Muscle of back (tissue), 11 donors: ENCODE measurements around the gene TFCP2L1. TPM values are rescaled to one million over a fixed set of nuclear protein-coding genes. Genes with fewer than 3 reads are reported as not detected.
A peak's percentile ranks its signal among the peaks of the same experiment; 100 is the strongest.

Source experiments
- DNase-seq, 3 donors: peaks; one replicate each; pipeline versions ENCODE4 v3.0.0 to v3.0.0-alpha.2; 2013
- polyA plus RNA-seq, 10 donors: library from polyadenylated mRNA; unstranded; fragments of 120-200 nt; gene quantifications; one replicate each; pipeline ENCODE4 v1.2.1, GENCODE V29; 2013; ENCODE audit not compliant: insufficient read length in 10 of 10

The TFCP2L1 gene
- polyA plus RNA-seq, 10 donors, result 0.09 to 0.90 (median 0.14) TPM

DNA sequence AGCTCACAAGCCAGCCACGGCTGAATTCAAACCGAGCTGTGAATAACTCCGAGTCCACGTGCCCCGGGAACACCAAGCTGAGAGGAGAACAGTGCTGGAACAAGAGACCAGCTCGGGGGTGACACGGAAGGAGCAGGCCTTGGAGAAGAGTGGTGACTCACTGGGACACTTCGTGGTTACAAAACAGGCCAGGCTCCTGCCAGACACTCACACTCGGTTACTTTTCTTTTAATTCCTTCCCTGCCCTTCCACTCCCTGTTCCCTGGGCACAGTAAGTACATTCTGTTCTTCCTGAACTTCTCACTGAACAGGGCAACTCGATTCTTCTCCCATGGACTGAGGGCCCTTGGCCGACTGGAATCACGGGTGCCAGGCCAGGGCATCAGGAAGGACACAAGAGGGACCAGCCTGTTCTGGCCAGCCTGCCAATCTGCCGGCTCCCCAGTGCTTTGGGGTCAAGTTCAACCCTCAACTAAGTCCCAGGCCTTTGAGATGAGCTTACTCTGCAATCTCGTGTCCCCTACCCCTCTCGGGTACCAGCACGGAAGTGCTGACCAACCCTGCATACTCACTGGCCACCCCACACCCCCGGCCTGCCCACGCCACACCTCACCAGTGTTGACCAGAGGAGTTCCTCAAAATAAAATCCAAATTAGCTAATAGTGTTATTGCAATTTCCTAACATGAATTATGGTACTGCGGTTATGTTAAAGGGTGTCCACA lies 87.5 kb downstream of the TFCP2L1 start:
- DNase-seq, result no peak

- DNase-seq, result no peak
Measured at GRCh38 chr2:121196849-121197155, 88.2 kb downstream of the TFCP2L1 start.

GRCh38 chr2:121196132-121196848 lies 88.7 kb downstream of the TFCP2L1 start:
- DNase-seq, result no peak

- no peak for DNase-seq
Measured at GRCh38 chr2:121195036-121195435, 90.0 kb downstream of the TFCP2L1 start.

GRCh38 chr2:121194626-121195025 lies 90.4 kb downstream of the TFCP2L1 start:
- DNase-seq, result no peak

- DNase-seq, result no peak
Measured at GRCh38 chr2:121193185-121193584, 91.8 kb downstream of the TFCP2L1 start.

- DNase-seq, result no peak
Measured at GRCh38 chr2:121192576-121192975, 92.4 kb downstream of the TFCP2L1 start.

- DNase-seq, result no peak
Measured at GRCh38 chr2:121191191-121192170, 93.5 kb downstream of the TFCP2L1 start.

DNA sequence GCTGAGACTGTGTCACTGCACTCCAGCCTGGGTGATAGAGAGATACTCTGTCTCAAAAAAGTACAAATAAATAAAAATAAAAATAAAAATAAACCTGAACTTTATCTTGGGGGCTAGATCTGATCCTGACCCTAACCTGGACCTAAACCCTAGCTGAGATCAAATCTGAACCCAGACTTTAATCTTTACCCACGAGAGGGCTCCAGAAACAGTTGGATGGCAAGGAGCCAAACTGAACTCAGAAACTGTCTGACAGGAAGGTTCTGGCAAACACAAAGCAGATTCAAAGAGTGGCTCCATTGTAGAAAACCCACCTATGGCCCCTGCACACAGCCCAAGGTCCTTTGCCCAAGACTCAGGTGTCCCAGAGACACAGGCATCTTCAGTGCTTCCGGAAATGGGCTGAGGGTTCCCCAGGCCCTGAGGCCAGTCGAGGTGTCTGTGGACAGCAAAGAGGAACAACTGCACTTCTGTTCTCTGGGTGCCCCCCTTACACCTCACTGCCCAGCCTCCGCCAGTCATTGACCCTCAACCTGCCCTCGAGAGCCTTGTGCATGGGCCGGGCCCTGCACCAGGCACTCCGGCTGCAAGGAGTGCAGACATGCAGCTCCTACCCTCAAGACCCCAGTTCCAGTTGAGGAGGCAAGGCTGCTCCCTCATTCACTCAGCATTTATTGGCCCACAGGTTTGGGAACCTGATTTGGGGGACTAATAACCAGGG lies 95.2 kb downstream of the TFCP2L1 start:
- peak in 1 of 3 donors; percentile 17 for DNase-seq

DNA sequence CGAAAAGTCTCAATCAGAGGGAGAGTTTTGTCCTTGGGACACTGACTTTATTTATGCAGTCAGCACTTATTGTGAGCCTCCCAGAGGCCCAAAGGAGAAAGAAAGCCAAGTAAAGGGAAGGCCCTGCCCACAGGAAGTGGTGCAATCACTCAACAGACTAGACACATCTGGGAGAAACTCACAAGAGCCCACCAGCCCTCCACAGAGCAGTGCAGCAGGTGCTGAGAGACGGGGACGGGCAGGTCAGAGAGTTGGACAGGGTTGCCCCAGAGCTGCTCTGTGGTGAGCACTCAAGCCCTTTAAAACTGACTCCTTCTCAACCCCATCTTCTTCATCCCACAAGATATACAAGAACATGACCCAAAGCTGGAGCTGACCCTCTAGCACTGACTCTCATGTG lies 96.0 kb downstream of the TFCP2L1 start:
- peak in 1 of 3 donors; percentile 32 for DNase-seq

- no peak for DNase-seq
Measured at GRCh38 chr2:121187982-121188411, 97.0 kb downstream of the TFCP2L1 start.

DNA sequence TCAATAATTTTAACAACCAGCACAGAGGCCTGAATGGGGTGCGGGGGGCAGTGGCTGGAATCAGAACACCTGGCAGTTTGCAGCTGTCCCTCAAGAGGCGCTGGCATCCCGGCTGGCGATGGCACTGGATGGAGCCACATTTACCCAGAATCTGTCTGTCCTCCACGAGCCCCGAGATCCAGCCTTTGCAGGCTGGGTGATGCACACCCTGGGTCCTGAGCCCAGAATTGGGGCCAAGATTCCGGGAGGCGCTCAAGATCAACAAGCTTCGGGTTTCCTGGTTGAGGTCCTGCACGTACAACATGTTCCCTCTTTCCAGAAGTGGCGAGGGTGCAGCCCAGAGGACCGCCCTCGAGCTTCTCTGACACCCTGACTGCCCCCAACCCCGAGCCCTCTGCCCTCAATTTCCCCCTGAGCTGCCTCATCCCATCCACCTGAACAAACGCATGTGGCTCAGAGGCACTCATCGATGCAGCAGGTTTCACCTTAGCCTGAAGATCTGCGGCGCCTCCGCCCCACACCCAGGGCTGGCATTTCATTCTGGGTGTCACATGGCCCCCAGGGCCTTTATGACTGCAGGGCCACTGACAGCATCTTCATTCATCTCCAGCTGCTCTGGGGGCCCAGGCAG lies 97.5 kb downstream of the TFCP2L1 start:
- no peak for DNase-seq

DNA sequence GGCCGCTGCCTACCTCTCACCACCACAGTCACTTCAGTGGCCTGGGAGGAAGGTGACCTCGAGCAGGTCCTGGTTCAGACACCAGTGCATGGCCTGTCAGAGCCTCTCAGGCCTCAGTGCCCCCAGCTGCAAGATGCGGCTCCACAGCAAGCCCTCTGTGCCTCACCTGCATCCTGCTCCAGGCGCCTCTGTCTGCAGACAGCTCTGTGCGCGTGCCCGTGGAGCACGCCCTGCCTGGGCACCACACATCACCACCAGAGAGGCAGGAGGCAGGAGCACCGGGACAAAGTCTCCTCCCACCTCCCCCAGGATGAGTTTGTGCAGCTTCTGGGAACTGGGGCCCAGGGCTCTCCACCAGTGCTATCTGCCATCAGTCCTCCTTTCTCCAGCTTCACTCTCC lies 98.7 kb downstream of the TFCP2L1 start:
- DNase-seq, result no peak

GRCh38 chr2:121185571-121186074 lies 99.4 kb downstream of the TFCP2L1 start:
- DNase-seq, result peak in 1 of 3 donors; percentile 17

GRCh38 chr2:121185111-121185510 lies 99.9 kb downstream of the TFCP2L1 start:
- no peak for DNase-seq

DNA sequence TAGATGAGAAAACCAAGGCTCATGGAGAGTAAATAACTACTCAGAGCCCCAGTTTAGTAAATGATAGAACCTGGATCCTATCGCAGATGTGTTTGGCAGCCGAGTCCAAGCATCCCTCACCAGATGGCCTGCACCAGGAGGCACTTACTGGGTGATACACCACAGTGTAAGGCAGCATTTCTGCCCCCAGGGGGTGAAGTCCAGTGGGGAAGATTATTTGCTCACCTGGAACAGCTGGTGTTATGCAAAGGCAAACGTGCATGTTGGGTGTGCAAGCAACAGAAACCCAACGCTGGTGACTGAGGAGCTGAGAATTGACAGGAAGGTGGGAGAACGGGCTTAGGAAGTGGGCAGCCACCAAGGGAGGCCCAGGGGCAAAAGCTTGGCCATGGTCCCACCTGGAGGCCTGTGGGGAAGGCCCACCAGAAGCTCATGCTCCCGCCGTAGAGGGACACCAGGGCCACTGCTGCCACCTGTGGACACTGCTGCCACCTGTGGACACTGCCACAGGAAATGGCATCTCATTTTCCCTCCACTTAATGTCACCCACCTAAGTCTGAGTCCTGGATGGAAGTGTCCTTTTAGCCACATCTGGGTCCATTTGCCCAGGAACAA lies 100.6 kb downstream of the TFCP2L1 start:
- DNase-seq, result no peak

DNA sequence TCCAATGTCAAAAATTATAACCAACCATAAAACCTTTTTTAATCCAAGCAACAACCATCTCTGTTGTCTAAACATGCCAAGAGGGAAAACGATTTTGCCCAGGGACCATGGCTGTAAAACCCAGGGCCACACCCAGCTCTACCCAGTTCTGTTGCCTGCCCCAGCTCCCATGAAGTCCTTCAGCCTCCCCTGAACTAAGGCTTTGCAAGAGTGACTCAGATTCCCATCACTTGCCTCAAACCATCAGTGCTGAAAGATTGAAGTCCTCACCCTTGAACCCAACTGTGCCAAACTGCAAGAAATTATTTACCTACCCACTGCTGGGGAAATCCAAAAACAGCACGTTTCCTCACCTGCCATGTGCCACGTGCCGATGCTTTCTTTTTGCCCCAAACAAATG lies 102.5 kb downstream of the TFCP2L1 start:
- DNase-seq, result no peak

GRCh38 chr2:121179467-121179866 lies 105.5 kb downstream of the TFCP2L1 start:
- DNase-seq, result no peak

- DNase-seq, result no peak
Measured at GRCh38 chr2:121178730-121179129, 106.3 kb downstream of the TFCP2L1 start.

DNA sequence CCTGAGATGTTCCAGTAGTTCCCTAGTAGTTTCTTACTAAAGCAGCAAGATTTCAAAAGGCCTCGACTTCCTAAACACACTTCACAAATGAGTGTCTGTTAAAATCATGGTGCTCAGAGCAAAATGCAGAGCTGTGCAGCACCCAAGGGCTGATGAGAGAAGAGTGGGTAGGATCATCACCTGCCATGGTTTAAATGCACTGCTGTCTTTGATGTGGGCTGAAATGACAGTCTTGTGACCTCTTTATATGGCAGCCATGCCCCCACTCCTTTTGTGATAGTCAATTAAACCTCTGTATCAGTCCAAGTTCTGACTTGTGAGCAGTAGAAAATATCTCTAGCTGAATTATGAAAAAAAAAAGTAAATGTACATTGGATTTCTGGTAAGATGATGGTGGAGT lies 107.1 kb downstream of the TFCP2L1 start:
- no peak for DNase-seq
